HuH-7.5 (cell line): Measurements from ENCODE around the gene PRKCI.
"Not testable (repeated sequence)": the region's sequence is repeated elsewhere in the genome, so short reads cannot be mapped to it uniquely, and the experiment has no call there.

ENCODE experiments used
- DNase-seq: peaks from one replicate; pipeline ENCODE4 v3.0.0; 2011; ENCODE audit warnings: low spot score

Gene PRKCI

DNA sequence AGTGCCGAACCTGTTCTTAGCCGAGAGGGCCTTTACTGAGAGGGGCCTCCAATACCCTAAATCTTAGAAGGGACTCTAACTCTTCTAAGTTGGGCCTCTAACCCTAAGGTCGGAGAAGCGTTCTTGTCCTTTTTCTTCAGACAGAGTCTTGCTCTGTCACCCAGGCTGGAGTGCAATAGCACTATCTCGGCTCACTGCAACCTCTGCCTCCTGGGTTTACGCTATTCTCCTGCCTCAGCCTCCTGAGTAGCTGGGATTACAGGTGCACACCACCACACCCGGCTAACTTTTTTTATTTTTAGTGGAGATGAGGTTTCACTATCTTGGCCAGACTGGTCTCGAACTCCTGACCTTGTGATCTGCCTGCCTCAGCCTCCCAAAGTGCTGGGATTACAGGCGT lies 120.0 kb downstream of the PRKCI start:
- DNase-seq: not testable (repeated sequence)

DNA sequence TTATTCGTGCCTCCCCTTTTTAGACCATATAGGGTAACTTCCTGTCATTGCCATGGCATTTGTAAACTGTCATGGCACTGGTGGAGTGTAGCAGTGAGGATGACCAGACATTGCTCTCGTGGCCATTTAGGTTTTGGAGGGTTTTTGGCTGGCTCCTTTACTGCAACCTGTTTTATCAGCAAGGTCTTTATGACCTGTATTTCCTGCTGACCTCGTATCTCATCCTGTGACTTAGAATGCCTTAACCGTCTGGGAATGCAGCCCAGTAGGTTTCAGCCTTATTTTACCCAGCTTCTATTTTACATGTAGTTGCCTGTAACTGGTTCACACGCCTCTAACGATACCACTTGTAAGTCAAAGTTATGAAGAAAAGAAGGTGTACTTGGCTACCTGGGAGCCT lies 121.6 kb downstream of the PRKCI start:
- DNase-seq: not testable (repeated sequence)

DNA sequence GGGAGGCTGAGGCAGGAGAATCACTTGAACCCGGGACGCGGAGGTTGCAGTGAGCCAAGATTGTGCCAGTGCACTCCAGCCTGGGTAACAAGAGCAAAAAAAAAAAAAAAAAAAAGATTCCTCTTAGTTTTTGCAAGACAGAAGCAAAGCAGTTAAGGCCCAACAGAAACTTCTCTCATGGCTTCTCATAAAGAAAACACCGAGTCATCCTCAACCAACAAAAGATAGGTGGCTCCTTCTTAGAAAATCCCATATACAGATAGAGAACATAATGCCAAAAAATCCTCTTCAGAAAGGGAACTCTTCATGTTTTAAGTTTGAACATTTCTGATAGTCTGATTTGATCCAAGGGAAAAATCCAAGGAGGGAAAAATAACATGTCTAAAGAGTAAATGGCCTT lies 122.7 kb downstream of the PRKCI start:
- no peak for DNase-seq

DNA sequence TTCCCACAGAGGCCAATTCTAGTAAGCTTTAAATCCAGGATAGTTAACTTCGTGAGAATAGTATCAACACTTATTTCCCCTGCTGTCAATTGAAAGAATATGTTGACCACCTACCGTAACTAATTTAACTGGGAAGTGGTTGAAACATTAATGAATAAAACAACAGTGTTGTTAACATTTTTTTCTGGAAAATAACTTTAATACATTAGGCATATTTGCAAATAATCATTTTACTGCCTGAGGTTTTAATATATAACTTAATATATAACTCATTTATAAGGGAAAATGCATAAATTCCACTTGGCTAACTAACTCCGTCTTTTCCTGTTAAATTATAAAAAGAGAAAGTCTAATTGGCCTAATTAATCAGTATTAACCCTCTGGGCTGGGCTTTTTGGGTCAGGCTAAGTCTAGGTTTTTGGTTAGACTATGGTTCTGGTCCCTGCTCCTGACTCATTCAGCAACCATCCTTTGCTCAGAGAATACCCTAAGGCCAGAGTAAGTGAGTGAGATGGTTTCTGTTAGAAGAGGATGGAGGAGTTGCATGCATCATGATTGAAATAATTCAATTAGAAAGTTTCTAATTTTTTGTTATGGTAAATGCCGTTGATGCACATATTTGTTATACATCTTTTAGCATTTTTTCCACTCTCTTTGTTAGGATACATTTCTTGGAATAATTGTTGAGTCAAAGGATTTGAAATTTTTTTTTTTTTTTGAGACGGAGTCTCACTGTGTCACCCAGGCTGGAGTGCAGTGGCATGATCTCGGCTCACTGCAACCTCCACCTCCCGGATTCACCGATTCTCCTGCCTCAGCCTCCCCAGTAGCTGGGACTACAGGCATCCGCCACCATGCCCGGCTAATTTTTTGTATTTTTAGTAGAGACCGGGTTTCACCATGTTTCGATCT lies 124.5 kb downstream of the PRKCI start:
- no peak for DNase-seq

DNA sequence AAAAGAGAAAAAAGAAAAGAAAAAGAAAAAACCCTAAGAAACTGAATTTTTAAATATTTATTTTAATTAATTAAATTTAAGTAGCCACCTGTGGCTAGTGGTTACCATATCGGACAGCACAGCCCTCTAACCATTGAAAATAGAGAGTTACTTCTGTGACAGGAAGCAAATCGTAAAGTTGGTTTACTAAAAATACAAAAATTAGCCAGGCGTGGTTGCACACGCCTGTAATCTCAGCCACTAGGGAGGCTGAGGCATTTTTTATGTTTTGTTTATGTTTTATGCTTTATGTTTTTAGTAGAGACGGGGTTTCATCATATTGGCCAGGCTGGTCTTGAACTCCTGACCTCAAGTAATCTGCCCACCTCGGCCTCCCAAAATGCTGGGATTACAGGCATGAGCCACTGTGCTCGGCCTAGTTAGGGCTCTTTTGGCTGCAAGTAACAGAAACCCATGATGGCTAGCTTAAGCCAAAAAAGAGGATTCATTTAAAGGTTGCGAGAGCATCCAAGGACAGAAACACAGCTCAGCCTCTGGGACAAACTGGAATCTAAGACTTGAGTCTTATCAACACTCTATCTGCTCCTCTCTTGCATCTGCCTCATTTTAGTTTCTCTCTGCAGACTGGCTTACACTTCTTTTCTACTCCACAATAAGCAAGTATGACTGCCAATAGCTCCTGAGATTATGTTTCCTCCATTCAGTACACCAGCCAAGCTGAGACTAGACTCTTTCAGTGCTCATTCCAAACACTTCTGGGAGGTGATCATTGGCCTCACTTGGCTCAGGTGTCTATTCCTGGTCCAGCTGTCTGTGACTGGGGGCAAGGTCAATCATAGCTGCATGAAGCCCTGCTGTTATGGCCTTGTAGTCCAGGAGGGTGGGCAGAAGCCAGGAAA lies 128.5 kb downstream of the PRKCI start:
- no peak for DNase-seq

DNA sequence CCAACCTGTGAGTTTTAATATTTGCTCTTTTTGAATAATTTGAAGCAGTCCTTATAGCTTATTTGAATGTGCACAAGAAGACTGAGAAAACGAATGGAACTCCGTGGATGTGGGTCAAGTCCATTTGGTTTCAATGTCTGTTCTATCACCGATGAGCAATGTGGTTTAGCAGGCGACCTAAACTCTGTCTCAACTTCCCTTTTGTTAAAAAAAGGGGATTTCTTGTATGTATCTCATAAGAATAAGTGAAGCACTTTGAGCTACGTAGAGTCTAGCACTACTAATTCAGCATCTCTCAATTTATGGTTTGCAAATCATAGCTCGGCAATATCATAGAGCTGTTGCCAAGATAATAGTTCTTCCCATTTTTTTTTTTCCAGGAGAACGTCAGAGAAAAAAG lies 130.7 kb downstream of the PRKCI start:
- no peak for DNase-seq

DNA sequence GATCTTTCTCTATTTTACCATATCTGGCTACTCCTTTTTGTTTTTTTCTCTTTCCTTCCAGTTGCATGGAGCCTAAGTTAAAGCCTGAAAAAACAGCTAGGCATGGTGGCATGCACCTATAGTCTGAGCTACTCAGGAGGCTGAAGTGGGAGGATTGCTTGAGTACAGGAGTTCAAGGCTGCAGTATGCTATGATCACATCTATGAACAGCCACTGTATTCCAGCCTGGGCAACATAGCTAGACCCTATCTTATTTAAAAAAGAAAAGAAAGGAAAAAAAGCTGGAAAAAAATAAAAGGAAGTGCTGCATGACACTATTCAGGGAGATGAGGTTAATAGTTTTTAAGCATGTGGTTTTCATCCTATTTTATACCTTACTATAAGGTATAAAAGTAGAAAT lies 131.3 kb downstream of the PRKCI start:
- DNase-seq: no peak

DNA sequence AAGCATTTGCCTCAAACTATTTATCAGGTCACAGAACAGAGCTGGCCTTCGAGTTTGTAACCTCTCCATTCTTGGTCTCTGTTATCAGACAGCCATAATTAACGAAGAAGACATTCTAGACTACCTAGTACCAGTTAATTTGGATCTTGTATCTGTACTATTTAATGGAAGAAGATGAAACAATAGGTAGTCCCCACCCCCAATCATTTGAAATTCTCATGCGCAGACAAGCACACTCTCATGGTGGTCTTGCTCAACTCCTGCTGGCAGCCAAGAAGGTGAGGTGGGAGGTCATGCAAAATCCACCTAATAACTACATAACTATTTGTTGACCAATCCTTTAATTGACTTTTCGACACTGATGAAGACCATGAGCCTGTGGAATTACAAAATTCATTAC lies 132.5 kb downstream of the PRKCI start:
- DNase-seq: no peak
